Astrocyte (in vitro differentiated cells and primary cell): ENCODE data around the gene OR1S2. TPM values are rescaled to one million over a fixed set of nuclear protein-coding genes. Genes with fewer than 3 reads are reported as not detected.

ENCODE experiments used
- DNase-seq: peaks from one replicate; pipeline ENCODE4 v3.0.0-alpha.2; 2010; ENCODE audit warnings: low read depth
- FAIRE-seq: peaks from 2 replicates; lab custom pipeline; 2011; peaks lifted over from hg19 to GRCh38; lab: Jason Lieb, UNC
- H2AFZ ChIP-seq: 2 replicates; pipeline ENCODE4 v1.6.0; 2012; ENCODE audit warnings: low read depth, low read length, inconsistent platforms
- H3K27ac ChIP-seq: 2 replicates; pipeline ENCODE4 v1.5.1; 2011; ENCODE audit warnings: low read depth, low read length, inconsistent platforms
- H3K27me3 ChIP-seq: 2 replicates; pipeline ENCODE4 v1.6.0; 2011; ENCODE audit warnings: low read length, inconsistent platforms; ENCODE audit not compliant: insufficient read depth
- H3K36me3 ChIP-seq: 2 replicates; pipeline ENCODE4 v1.5.1; 2011; ENCODE audit warnings: low read length, inconsistent platforms; ENCODE audit not compliant: insufficient read depth
- H3K4me1 ChIP-seq: 2 replicates; pipeline ENCODE4 v1.5.1; 2011; ENCODE audit warnings: low read length, inconsistent platforms; ENCODE audit not compliant: insufficient read depth
- H3K4me2 ChIP-seq: 2 replicates; pipeline ENCODE4 v1.6.0; 2012; ENCODE audit warnings: low read length, inconsistent platforms
- H3K4me3 ChIP-seq: 2 replicates; pipeline ENCODE4 v1.5.1; 2011; ENCODE audit warnings: low read depth, mild to moderate bottlenecking, low read length, inconsistent platforms; ENCODE audit not compliant: insufficient read depth
- H3K79me2 ChIP-seq: 2 replicates; pipeline ENCODE4 v1.6.0; 2012; ENCODE audit warnings: mild to moderate bottlenecking, low read length, inconsistent platforms; ENCODE audit not compliant: insufficient read depth
- H3K9ac ChIP-seq: 2 replicates; pipeline ENCODE4 v1.6.0; 2012; ENCODE audit warnings: mild to moderate bottlenecking, low read length, inconsistent platforms
- H3K9me3 ChIP-seq: 2 replicates; pipeline ENCODE4 v1.5.1; 2012; ENCODE audit warnings: low read depth, mild to moderate bottlenecking, low read length, inconsistent platforms; ENCODE audit not compliant: insufficient read depth
- H4K20me1 ChIP-seq: 2 replicates; pipeline ENCODE4 v1.6.0; 2012; ENCODE audit warnings: low read length, inconsistent platforms; ENCODE audit not compliant: insufficient read depth
- H3K27ac Mint-ChIP-seq: one replicate; pipeline ENCODE4 v1.8.0; 2021; ENCODE audit warnings: mild to moderate bottlenecking, mixed read lengths; ENCODE audit not compliant: unreplicated experiment
- H3K27me3 Mint-ChIP-seq: one replicate; pipeline ENCODE4 v1.8.0; 2021; ENCODE audit warnings: low read depth, mixed read lengths; ENCODE audit not compliant: unreplicated experiment
- H3K36me3 Mint-ChIP-seq: one replicate; pipeline ENCODE4 v1.8.0; 2021; ENCODE audit warnings: low read depth, mixed read lengths; ENCODE audit not compliant: unreplicated experiment
- H3K4me1 Mint-ChIP-seq: one replicate; pipeline ENCODE4 v1.8.0; 2021; ENCODE audit warnings: low read depth, mixed read lengths; ENCODE audit not compliant: unreplicated experiment
- H3K4me3 Mint-ChIP-seq: one replicate; pipeline ENCODE4 v1.8.0; 2021; ENCODE audit warnings: mild to moderate bottlenecking, moderate library complexity, mixed read lengths; ENCODE audit not compliant: unreplicated experiment
- H3K9me3 Mint-ChIP-seq: one replicate; pipeline ENCODE4 v1.8.0; 2021; ENCODE audit warnings: mild to moderate bottlenecking, mixed read lengths; ENCODE audit not compliant: unreplicated experiment
- EZH2 ChIP-seq: IDR thresholded peaks from 2 replicates; pipeline ENCODE4 v1.6.1; 2012; ENCODE audit warnings: mild to moderate bottlenecking, low read length, inconsistent platforms; ENCODE audit not compliant: insufficient read depth
- total RNA-seq: library from RNA; stranded (reverse); gene quantifications from 2 replicates; pipeline ENCODE4 v1.2.1, GENCODE V29; 2021
- TF ChIP-seq, protein P1 (sequence below): IDR thresholded peaks from 2 replicates; pipeline ENCODE4 v1.5.1; 2011; ENCODE audit warnings: low read depth, mild to moderate bottlenecking, inconsistent platforms, low read length, moderate library complexity; ENCODE audit not compliant: insufficient read depth

The OR1S2 gene
- total RNA-seq, 1 donor from 2014 or later, result not detected

DNA sequence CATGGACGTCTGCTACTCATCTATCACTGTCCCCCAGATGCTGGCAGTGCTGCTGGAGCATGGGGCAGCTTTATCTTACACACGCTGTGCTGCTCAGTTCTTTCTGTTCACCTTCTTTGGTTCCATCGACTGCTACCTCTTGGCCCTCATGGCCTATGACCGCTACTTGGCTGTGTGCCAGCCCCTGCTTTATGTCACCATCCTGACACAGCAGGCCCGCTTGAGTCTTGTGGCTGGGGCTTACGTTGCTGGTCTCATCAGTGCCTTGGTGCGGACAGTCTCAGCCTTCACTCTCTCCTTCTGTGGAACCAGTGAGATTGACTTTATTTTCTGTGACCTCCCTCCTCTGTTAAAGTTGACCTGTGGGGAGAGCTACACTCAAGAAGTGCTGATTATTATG, 24.3 kb downstream of the OR1S2 start:
- H3K4me3 ChIP-seq, result no peak overlapping the region
- no peaks in the 10 kb centered on the region for H3K36me3 ChIP-seq
- H4K20me1 ChIP-seq, result no peaks in the 10 kb centered on the region
- no peaks in the 10 kb centered on the region for H3K79me2 ChIP-seq
- no peak overlapping the region for H3K4me2 ChIP-seq
- no peak overlapping the region for H3K4me3 Mint-ChIP-seq
- no peak overlapping the region for H2AFZ ChIP-seq
- no peaks in the 10 kb centered on the region for H3K9me3 Mint-ChIP-seq
- H3K9me3 ChIP-seq, result no peaks in the 10 kb centered on the region
- no peaks in the 10 kb centered on the region for H3K27me3 ChIP-seq
- H3K9ac ChIP-seq, result no peak overlapping the region
- FAIRE-seq (no peak), DNase-seq (no peak)
- no peak overlapping the region for H3K27ac Mint-ChIP-seq
- H3K27ac ChIP-seq, result no peak overlapping the region
- H3K4me1 ChIP-seq, result no peaks in the 10 kb centered on the region
- H3K36me3 Mint-ChIP-seq, result no peaks in the 10 kb centered on the region
- H3K4me1 Mint-ChIP-seq, result no peaks in the 10 kb centered on the region
- H3K27me3 Mint-ChIP-seq, result peaks cover 8% of the 10 kb centered on the region
- TF ChIP-seq, protein P1, sequence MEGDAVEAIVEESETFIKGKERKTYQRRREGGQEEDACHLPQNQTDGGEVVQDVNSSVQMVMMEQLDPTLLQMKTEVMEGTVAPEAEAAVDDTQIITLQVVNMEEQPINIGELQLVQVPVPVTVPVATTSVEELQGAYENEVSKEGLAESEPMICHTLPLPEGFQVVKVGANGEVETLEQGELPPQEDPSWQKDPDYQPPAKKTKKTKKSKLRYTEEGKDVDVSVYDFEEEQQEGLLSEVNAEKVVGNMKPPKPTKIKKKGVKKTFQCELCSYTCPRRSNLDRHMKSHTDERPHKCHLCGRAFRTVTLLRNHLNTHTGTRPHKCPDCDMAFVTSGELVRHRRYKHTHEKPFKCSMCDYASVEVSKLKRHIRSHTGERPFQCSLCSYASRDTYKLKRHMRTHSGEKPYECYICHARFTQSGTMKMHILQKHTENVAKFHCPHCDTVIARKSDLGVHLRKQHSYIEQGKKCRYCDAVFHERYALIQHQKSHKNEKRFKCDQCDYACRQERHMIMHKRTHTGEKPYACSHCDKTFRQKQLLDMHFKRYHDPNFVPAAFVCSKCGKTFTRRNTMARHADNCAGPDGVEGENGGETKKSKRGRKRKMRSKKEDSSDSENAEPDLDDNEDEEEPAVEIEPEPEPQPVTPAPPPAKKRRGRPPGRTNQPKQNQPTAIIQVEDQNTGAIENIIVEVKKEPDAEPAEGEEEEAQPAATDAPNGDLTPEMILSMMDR, result no peak

DNA sequence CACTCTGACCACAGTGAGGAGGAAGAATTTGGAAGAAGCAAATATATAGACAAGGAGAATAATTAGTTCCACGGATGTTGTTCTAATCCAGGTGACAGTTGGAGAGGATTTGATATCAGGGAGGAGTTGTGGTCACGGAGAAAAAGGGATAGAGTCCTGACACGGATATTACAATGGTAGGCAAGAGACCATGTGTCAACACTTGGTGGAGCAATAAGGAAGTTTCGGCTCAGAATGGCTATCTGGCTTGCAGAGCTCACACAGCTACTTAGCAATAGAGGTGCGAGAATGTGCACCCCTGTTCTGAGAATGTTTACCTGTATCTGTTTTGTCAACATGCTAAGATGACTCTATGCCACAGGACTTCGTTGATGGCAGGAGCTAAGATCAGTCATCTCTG, 25.5 kb downstream of the OR1S2 start:
- Histone ChIP-seq H3K27me3 (no peaks in the 10 kb centered on the region), H3K9ac (no peak overlapping the region), H4K20me1 (no peaks in the 10 kb centered on the region), H3K79me2 (no peaks in the 10 kb centered on the region), H3K36me3 (no peaks in the 10 kb centered on the region), H3K4me3 (no peak overlapping the region), H3K27ac (no peak overlapping the region), H3K9me3 (no peaks in the 10 kb centered on the region), H2AFZ (no peak overlapping the region), H3K4me2 (no peak overlapping the region), H3K4me1 (no peaks in the 10 kb centered on the region)
- Mint-ChIP-seq H3K9me3 (no peaks in the 10 kb centered on the region), H3K4me3 (no peak overlapping the region), H3K27me3 (peaks cover 8% of the 10 kb centered on the region), H3K27ac (no peak overlapping the region), H3K4me1 (no peaks in the 10 kb centered on the region), H3K36me3 (no peaks in the 10 kb centered on the region)
- FAIRE-seq (no peak), DNase-seq (no peak)
- TF ChIP-seq, protein P1, result no peak
- TF ChIP-seq EZH2, result no peak

DNA sequence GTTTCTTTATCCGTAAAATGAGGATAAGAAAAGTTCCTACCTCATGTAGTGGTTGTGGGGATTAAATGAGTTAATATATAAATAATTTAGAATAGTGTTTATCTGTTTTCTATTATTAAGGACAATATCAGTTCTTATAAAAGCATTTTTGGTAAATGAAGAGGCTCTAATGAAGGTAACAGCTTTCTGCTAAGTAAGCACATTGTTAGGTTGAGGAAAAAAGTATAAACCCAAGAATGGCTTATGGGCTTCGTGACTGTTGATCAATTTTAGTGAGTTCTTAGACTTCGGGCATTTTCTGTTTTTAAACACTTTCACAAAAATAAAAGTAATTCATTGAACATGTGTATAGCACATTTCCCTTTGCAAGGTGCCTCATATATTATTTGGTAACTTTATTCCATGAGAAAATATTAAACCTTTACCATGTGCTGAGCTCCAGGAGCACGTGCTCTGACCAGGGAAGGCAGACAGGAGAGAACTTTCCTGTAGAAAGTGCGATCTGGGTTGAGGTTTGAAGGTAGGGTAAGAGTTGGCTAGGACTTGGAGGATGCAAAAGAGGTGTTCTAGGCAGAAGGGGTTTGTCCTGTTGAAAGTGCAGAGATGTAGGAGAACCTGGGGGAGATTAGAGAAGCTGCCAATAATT, 26.4 kb downstream of the OR1S2 start:
- Histone ChIP-seq H3K36me3 (no peaks in the 10 kb centered on the region), H3K9ac (no peak overlapping the region), H2AFZ (no peak overlapping the region), H3K79me2 (no peaks in the 10 kb centered on the region), H3K27me3 (no peaks in the 10 kb centered on the region), H3K4me1 (no peaks in the 10 kb centered on the region), H4K20me1 (no peaks in the 10 kb centered on the region), H3K4me2 (no peak overlapping the region), H3K27ac (no peak overlapping the region), H3K9me3 (no peaks in the 10 kb centered on the region), H3K4me3 (no peak overlapping the region)
- no peaks in the 10 kb centered on the region for H3K4me1 Mint-ChIP-seq
- H3K4me3 Mint-ChIP-seq, result no peak overlapping the region
- H3K9me3 Mint-ChIP-seq, result no peaks in the 10 kb centered on the region
- H3K27ac Mint-ChIP-seq, result no peak overlapping the region
- H3K27me3 Mint-ChIP-seq, result peaks cover 8% of the 10 kb centered on the region
- FAIRE-seq (no peak), DNase-seq (no peak)
- H3K36me3 Mint-ChIP-seq, result no peaks in the 10 kb centered on the region
- TF ChIP-seq, protein P1, result no peak
- no peak for TF ChIP-seq EZH2
